Peyer's patch (tissue), 4 donors: ENCODE results near the gene COL24A1. TPM values are rescaled to one million over a fixed set of nuclear protein-coding genes. Genes with fewer than 3 reads are reported as not detected.

Experiments used
- DNase-seq, 3 donors: peaks; one replicate each; pipeline ENCODE4 v3.0.0-alpha.2; 2017 to 2019
- H3K27ac ChIP-seq, 4 donors: fragments of 200-600 bp; sonication (generic); one replicate each; pipeline ENCODE4 v1.5.1; 2016 to 2019
- H3K27me3 ChIP-seq, 2 donors: fragments of 200-600 bp; sonication (generic); one replicate each; pipeline ENCODE4 v1.5.1; 2019
- H3K36me3 ChIP-seq, 3 donors: fragments of 200-600 bp; sonication (generic); one replicate each; pipeline ENCODE4 v1.5.1; 2016 to 2019
- H3K4me1 ChIP-seq, 4 donors: fragments of 200-600 bp; sonication (generic); one replicate each; pipeline ENCODE4 v1.5.1; 2016 to 2019
- H3K4me3 ChIP-seq, 4 donors: fragments of 200-600 bp; sonication (generic); 1 replicate in 3 of 4; 2 replicates in 1 of 4; pipeline ENCODE4 v1.5.1; 2016 to 2019; ENCODE audit warnings: mild to moderate bottlenecking in 1 of 4
- H3K9me3 ChIP-seq, 4 donors: fragments of 200-600 bp; sonication (generic); one replicate each; pipeline ENCODE4 v1.5.1; 2016 to 2019; ENCODE audit warnings: mild to moderate bottlenecking in 1 of 4
- POLR2A ChIP-seq, 2 donors: fragments of 450-650 bp; IDR thresholded peaks; one replicate each; pipeline ENCODE4 v1.5.1; 2017; ENCODE audit warnings: antibody characterized with exemption in 2 of 2, mild to moderate bottlenecking in 2 of 2, moderate library complexity in 2 of 2
- total RNA-seq, 4 donors: library from RNA; depleted of rRNA; stranded (reverse); fragments of >200 nt; gene quantifications; one replicate each; pipeline ENCODE4 v1.1.0, GENCODE V29; 2016
- TF ChIP-seq, protein P1 (sequence below), 6 experiments: fragments of 450-650 bp in 4 of 6; fragments of 200-600 bp in 2 of 6; sonication (generic) in 1 of 6; IDR thresholded peaks; one replicate each; pipeline ENCODE4 v1.5.1; 2017 to 2019; ENCODE audit warnings: antibody characterized with exemption in 6 of 6, mild to moderate bottlenecking in 3 of 6, moderate library complexity in 1 of 6

The COL24A1 gene
- total RNA-seq, 4 donors from 2014 or later = 0.18 to 3.3 (median 0.34) TPM

DNA sequence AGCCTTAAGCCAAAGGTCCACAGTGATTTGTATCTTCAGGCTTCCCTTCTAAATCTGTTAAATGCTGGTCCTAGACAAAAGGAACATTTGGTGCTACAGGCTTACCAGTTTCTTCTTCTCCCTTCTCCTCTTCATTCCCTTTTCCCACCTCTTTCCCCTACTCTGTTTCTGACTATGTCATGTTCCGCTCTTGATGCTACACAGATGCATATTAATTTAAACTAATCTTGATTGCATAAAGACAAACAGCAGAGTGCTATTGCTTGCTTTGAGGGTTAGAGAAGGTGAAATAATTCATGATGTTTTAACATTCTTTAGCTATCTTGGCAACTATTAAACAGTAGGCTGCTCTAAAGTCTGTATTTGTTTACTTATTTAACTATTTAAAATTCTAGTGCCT is 34.3 kb upstream of the COL24A1 start:
- DNase-seq = no peak
- TF ChIP-seq, protein P1, sequence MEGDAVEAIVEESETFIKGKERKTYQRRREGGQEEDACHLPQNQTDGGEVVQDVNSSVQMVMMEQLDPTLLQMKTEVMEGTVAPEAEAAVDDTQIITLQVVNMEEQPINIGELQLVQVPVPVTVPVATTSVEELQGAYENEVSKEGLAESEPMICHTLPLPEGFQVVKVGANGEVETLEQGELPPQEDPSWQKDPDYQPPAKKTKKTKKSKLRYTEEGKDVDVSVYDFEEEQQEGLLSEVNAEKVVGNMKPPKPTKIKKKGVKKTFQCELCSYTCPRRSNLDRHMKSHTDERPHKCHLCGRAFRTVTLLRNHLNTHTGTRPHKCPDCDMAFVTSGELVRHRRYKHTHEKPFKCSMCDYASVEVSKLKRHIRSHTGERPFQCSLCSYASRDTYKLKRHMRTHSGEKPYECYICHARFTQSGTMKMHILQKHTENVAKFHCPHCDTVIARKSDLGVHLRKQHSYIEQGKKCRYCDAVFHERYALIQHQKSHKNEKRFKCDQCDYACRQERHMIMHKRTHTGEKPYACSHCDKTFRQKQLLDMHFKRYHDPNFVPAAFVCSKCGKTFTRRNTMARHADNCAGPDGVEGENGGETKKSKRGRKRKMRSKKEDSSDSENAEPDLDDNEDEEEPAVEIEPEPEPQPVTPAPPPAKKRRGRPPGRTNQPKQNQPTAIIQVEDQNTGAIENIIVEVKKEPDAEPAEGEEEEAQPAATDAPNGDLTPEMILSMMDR (IDR thresholded peaks at IDR 0.05) = no peak
- TF ChIP-seq POLR2A (IDR thresholded peaks at IDR 0.05) = no peak

DNA sequence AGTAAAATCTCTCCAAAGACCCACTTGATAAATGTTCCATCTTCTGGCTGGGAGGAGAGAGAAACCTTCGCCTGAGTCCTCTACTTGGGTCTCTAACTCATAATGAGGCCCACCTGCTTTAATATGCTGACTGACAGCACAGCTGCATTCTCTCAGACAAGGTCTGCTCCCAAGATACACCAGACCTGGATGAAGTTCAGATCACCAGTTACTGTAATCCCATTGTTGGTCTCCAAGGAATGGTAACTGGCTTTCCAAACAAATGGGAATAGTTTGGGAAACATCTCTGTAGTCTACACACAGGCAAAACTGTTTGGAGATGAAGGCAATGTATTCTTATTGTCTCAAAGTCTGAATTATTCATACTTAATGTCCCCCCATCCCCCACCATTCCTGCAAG is 27.9 kb upstream of the COL24A1 start:
- Histone ChIP-seq H3K36me3 (no peaks in the 10 kb centered on the region), H3K9me3 (no peaks in the 10 kb centered on the region), H3K27ac (peak overlapping the region in 1 of 4 donors; percentile 2), H3K27me3 (no peaks in the 10 kb centered on the region), H3K4me1 (no peaks in the 10 kb centered on the region), H3K4me3 (no peak overlapping the region)
- TF ChIP-seq, protein P1 (IDR thresholded peaks at IDR 0.05) = no peak
- TF ChIP-seq POLR2A (IDR thresholded peaks at IDR 0.05) = no peak
- no peak for DNase-seq

More for the DNA sequence above, 34.3 kb upstream of the COL24A1 start:
- Histone ChIP-seq H3K27ac (no peak overlapping the region), H3K4me3 (no peak overlapping the region), H3K4me1 (no peaks in the 10 kb centered on the region), H3K9me3 (no peaks in the 10 kb centered on the region), H3K36me3 (no peaks in the 10 kb centered on the region), H3K27me3 (no peaks in the 10 kb centered on the region)

- H3K4me3 ChIP-seq = no peak overlapping the region
- TF ChIP-seq POLR2A (IDR thresholded peaks at IDR 0.05) = no peak
- TF ChIP-seq, protein P1 (IDR thresholded peaks at IDR 0.05) = no peak
- DNase-seq = no peak
- peak overlapping the region in 1 of 4 donors; percentile 2 for H3K27ac ChIP-seq
- H3K27me3 ChIP-seq = no peaks in the 10 kb centered on the region
- no peaks in the 10 kb centered on the region for H3K36me3 ChIP-seq
- no peaks in the 10 kb centered on the region for H3K4me1 ChIP-seq
- H3K9me3 ChIP-seq = no peaks in the 10 kb centered on the region
Measured at GRCh38 chr1:86183810-86184209, 27.2 kb upstream of the COL24A1 start.

DNA sequence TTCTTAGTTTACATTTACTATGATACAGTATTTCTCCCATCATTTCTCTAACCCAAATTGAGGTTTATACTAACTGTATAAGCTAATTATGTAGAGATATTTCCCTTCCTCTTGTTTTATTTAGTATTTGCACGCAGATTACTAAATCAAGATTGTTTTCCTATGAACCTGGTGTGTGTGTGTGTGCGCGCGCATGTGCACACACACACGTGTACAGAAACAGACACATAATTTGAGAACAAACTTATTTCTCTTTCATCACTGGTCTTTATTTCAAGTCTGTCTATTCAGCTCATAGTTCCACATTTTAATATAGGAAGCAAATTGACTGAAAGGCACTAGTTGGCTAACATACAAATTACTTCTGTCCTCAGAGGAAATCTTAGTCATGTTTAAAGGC is 19.7 kb upstream of the COL24A1 start:
- DNase-seq = no peak
- no peaks in the 10 kb centered on the region for H3K9me3 ChIP-seq
- no peak overlapping the region for H3K4me3 ChIP-seq
- no peaks in the 10 kb centered on the region for H3K27me3 ChIP-seq
- no peaks in the 10 kb centered on the region for H3K36me3 ChIP-seq
- no peak overlapping the region for H3K27ac ChIP-seq
- H3K4me1 ChIP-seq = no peaks in the 10 kb centered on the region
- TF ChIP-seq POLR2A (IDR thresholded peaks at IDR 0.05) = no peak
- TF ChIP-seq, protein P1 (IDR thresholded peaks at IDR 0.05) = no peak

- Histone ChIP-seq H3K4me3 (no peak overlapping the region), H3K27me3 (no peaks in the 10 kb centered on the region), H3K27ac (no peak overlapping the region), H3K9me3 (no peaks in the 10 kb centered on the region), H3K36me3 (no peaks in the 10 kb centered on the region), H3K4me1 (no peaks in the 10 kb centered on the region)
- no peak for TF ChIP-seq POLR2A (IDR thresholded peaks at IDR 0.05)
- TF ChIP-seq, protein P1 (IDR thresholded peaks at IDR 0.05) = no peak
- no peak for DNase-seq
Measured at GRCh38 chr1:86175756-86176155, 19.2 kb upstream of the COL24A1 start.

GRCh38 chr1:86169625-86170024 is 13.1 kb upstream of the COL24A1 start:
- no peaks in the 10 kb centered on the region for H3K27me3 ChIP-seq
- TF ChIP-seq POLR2A (IDR thresholded peaks at IDR 0.05) = no peak
- TF ChIP-seq, protein P1 (IDR thresholded peaks at IDR 0.05) = no peak
- no peak overlapping the region for H3K4me3 ChIP-seq
- no peaks in the 10 kb centered on the region for H3K4me1 ChIP-seq
- H3K27ac ChIP-seq = no peak overlapping the region
- no peak for DNase-seq
- H3K36me3 ChIP-seq = no peaks in the 10 kb centered on the region
- no peaks in the 10 kb centered on the region for H3K9me3 ChIP-seq
